Trophoblast cell (in vitro differentiated cells and primary cell): ENCODE results near the gene TMPRSS3.

Source experiments
- DNase-seq, 2 donors: peaks; one replicate each; pipeline ENCODE4 v3.0.0-alpha.2; 2016
- H2AFZ ChIP-seq: 2 replicates; pipeline ENCODE4 v1.6.1; 2013; ENCODE audit warnings: low read length, moderate library complexity, mild to moderate bottlenecking; ENCODE audit not compliant: insufficient read depth, poor library complexity
- H2AK5ac ChIP-seq: 2 replicates; pipeline ENCODE4 v1.6.1; 2013; ENCODE audit warnings: mild to moderate bottlenecking, low read length
- H2BK120ac ChIP-seq: 2 replicates; pipeline ENCODE4 v1.6.1; 2013; ENCODE audit warnings: low read length, mild to moderate bottlenecking, moderate library complexity; ENCODE audit not compliant: insufficient read depth, poor library complexity
- H2BK12ac ChIP-seq: 2 replicates; pipeline ENCODE4 v1.6.1; 2013; ENCODE audit warnings: mild to moderate bottlenecking, low read length, moderate library complexity
- H2BK5ac ChIP-seq: 2 replicates; pipeline ENCODE4 v1.6.1; 2013; ENCODE audit warnings: low read length, low read depth, moderate library complexity, mild to moderate bottlenecking; ENCODE audit not compliant: poor library complexity
- H3K14ac ChIP-seq: 2 replicates; pipeline ENCODE4 v1.6.1; 2013; ENCODE audit warnings: mild to moderate bottlenecking, low read length
- H3K18ac ChIP-seq: 2 replicates; pipeline ENCODE4 v1.6.1; 2013; ENCODE audit warnings: mild to moderate bottlenecking, low read length
- H3K23ac ChIP-seq: 2 replicates; pipeline ENCODE4 v1.6.1; 2013; ENCODE audit warnings: low read length
- H3K27ac ChIP-seq: 2 replicates; pipeline ENCODE4 v1.5.1; 2013; ENCODE audit warnings: low read depth, mild to moderate bottlenecking, inconsistent platforms, low read length, moderate library complexity
- H3K27me3 ChIP-seq: 2 replicates; pipeline ENCODE4 v1.6.1; 2013; ENCODE audit warnings: inconsistent platforms, mild to moderate bottlenecking, low read length, moderate library complexity; ENCODE audit not compliant: insufficient read depth
- H3K36me3 ChIP-seq, 2 experiments: 1 replicate in 1 of 2; 2 replicates in 1 of 2; pipeline ENCODE4 v1.6.1; 2013; ENCODE audit warnings: low read length in 2 of 2, mild to moderate bottlenecking in 2 of 2, moderate library complexity in 1 of 2; ENCODE audit not compliant: insufficient read depth in 2 of 2, control insufficient read depth in 1 of 2
- H3K4ac ChIP-seq: 2 replicates; pipeline ENCODE4 v1.6.1; 2013; ENCODE audit warnings: low read depth, mild to moderate bottlenecking, low read length, moderate library complexity
- H3K4me1 ChIP-seq, 2 experiments: 1 replicate in 1 of 2; 2 replicates in 1 of 2; pipeline ENCODE4 v1.6.1; 2013; ENCODE audit warnings: low read length in 2 of 2, mild to moderate bottlenecking in 2 of 2, moderate library complexity in 1 of 2; ENCODE audit not compliant: insufficient read depth in 2 of 2, control insufficient read depth in 1 of 2
- H3K4me2 ChIP-seq: 2 replicates; pipeline ENCODE4 v1.6.1; 2013; ENCODE audit warnings: inconsistent platforms, mild to moderate bottlenecking, low read length, moderate library complexity
- H3K4me3 ChIP-seq: 2 replicates; pipeline ENCODE4 v1.5.1; 2013; ENCODE audit warnings: mild to moderate bottlenecking, low read depth, low read length, inconsistent platforms
- H3K79me1 ChIP-seq: one replicate; pipeline ENCODE4 v1.6.1; 2013; ENCODE audit warnings: low read length
- H3K79me2 ChIP-seq: 2 replicates; pipeline ENCODE4 v1.6.1; 2013; ENCODE audit warnings: low read length, mild to moderate bottlenecking; ENCODE audit not compliant: control insufficient read depth, insufficient read depth, poor library complexity
- H3K9ac ChIP-seq: 2 replicates; pipeline ENCODE4 v1.6.1; 2013; ENCODE audit warnings: mild to moderate bottlenecking, low read length
- H3K9me3 ChIP-seq: 2 replicates; pipeline ENCODE4 v1.6.1; 2013; ENCODE audit warnings: low read depth, mild to moderate bottlenecking, control low read depth, inconsistent platforms, low read length; ENCODE audit not compliant: insufficient read depth
- H4K12ac ChIP-seq: 2 replicates; pipeline ENCODE4 v1.6.1; 2013; ENCODE audit warnings: low read depth, mild to moderate bottlenecking, low read length, moderate library complexity
- H4K8ac ChIP-seq: 2 replicates; pipeline ENCODE4 v1.6.1; 2013; ENCODE audit warnings: low read depth, mild to moderate bottlenecking, low read length, moderate library complexity
- H4K91ac ChIP-seq: one replicate; pipeline ENCODE4 v1.6.1; 2013; ENCODE audit warnings: low read depth, mild to moderate bottlenecking, low read length, moderate library complexity
- WGBS: extraction: QIAGEN DNeasy Blood & Tissue Kit; methylation state at CpG from one replicate; pipeline ENCODE4 v1.1.7; 2013; ENCODE audit warnings: missing lambda C conversion rate; ENCODE audit not compliant: insufficient read length, insufficient coverage; ENCODE audit errors: extremely low coverage; 5-methylcytosine and 5-hydroxymethylcytosine counted together

The TMPRSS3 gene

DNA sequence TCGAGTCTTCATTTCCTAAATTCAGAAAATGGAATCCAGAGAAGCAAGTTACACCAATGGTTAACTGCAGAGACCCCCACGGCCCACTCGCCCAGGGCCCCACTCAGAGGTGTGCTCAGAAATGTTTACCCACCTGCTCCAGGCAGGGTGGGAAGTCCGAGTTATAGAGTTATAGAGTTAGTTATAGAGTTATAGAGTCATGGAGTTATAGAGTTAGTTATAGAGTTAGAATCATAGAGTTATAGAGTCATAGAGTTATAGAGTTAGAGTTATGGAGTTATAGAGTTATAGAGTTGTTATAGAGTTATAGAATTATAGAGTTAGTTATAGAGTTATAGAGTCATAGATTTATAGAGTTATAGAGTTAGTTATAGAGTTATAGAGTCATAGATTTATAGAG is 39.5 kb upstream of the TMPRSS3 start:
- H4K12ac ChIP-seq = no peak overlapping the region
- no peak overlapping the region for H4K91ac ChIP-seq
- no peak overlapping the region for H4K8ac ChIP-seq
- no peak overlapping the region for H2BK120ac ChIP-seq
- H3K18ac ChIP-seq = no peak overlapping the region
- H2BK5ac ChIP-seq = no peak overlapping the region
- H3K4me2 ChIP-seq = no peak overlapping the region
- H3K9me3 ChIP-seq = peaks cover 6% of the 10 kb centered on the region
- no peak overlapping the region for H2AK5ac ChIP-seq
- H3K4ac ChIP-seq = no peak overlapping the region
- H3K23ac ChIP-seq = no peak overlapping the region
- H3K79me2 ChIP-seq = no peaks in the 10 kb centered on the region
- H3K4me3 ChIP-seq = no peak overlapping the region
- no peaks in the 10 kb centered on the region for H3K79me1 ChIP-seq
- H3K27ac ChIP-seq = no peak overlapping the region
- no peaks in the 10 kb centered on the region for H3K4me1 ChIP-seq
- WGBS = no CpG with 5 or more reads among the region's 4 CpGs
- H2AFZ ChIP-seq = no peak overlapping the region
- H2BK12ac ChIP-seq = no peak overlapping the region
- H3K9ac ChIP-seq = no peak overlapping the region
- H3K36me3 ChIP-seq = no peaks in the 10 kb centered on the region
- H3K27me3 ChIP-seq = no peaks in the 10 kb centered on the region
- no peak for DNase-seq
- H3K14ac ChIP-seq = no peak overlapping the region

DNA sequence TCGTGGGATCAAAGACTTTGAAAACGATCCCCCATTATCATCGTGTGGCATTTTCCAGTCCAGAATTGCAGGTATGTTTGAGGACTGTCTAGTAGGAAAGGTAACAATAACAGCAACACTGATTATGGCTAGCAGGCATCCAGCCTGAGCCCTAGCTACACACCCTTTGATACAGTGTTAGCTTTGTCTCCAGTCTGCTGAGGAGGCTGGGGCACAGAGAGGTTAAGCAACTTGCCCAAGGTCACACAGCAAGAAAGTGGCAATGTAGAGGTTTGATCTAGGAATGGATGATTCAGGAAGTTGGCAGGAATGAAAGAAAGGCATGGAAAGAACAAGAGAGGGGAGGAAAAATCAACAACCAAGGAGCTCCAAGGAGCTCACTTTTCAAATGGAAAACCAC is 39.0 kb upstream of the TMPRSS3 start:
- H3K27ac ChIP-seq = no peak overlapping the region
- H4K8ac ChIP-seq = no peak overlapping the region
- H3K27me3 ChIP-seq = no peaks in the 10 kb centered on the region
- no peak for DNase-seq
- H3K18ac ChIP-seq = no peak overlapping the region
- H3K9me3 ChIP-seq = peaks cover 6% of the 10 kb centered on the region
- no peak overlapping the region for H3K14ac ChIP-seq
- no peaks in the 10 kb centered on the region for H3K79me2 ChIP-seq
- no peak overlapping the region for H3K23ac ChIP-seq
- no peaks in the 10 kb centered on the region for H3K36me3 ChIP-seq
- WGBS = no CpG with 5 or more reads among the region's 3 CpGs
- no peak overlapping the region for H3K4me2 ChIP-seq
- H2BK120ac ChIP-seq = no peak overlapping the region
- H3K79me1 ChIP-seq = no peaks in the 10 kb centered on the region
- no peak overlapping the region for H2BK12ac ChIP-seq
- H4K12ac ChIP-seq = no peak overlapping the region
- H2AK5ac ChIP-seq = no peak overlapping the region
- no peak overlapping the region for H4K91ac ChIP-seq
- no peak overlapping the region for H3K4ac ChIP-seq
- H2BK5ac ChIP-seq = no peak overlapping the region
- no peaks in the 10 kb centered on the region for H3K4me1 ChIP-seq
- H2AFZ ChIP-seq = no peak overlapping the region
- no peak overlapping the region for H3K4me3 ChIP-seq
- H3K9ac ChIP-seq = no peak overlapping the region

DNA sequence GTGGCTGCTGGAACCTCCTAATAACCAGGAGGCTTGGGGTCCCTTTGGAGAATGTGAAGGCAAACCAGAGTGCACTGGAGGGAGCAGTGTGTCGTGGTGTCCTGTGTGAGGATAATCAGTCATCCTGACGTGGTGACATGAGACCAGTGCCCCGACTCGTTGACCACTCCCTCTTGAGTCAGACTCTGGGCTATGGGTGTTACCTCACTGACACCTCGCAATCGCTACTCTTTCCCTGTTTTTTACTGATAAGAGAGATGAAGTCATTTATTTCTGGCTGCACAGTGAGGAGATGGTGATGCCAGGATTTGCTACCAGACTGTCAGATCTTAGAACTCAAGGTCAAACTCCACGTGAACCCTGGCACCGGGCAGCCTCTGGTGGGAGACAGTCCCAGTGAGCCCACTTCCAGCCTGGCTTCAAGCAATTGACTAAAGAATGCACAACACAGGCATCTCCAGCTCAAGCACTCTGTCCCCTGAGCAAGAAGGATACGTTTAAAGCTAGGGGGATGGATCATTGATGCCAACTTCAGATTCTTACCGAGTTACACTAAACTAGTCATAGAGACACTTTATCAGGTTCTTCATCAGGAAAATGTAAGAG is 38.2 kb upstream of the TMPRSS3 start:
- Histone ChIP-seq H3K9ac (no peak overlapping the region), H4K91ac (no peak overlapping the region), H3K4me1 (no peaks in the 10 kb centered on the region), H3K4ac (no peak overlapping the region), H3K4me3 (no peak overlapping the region), H4K12ac (no peak overlapping the region), H3K79me1 (no peaks in the 10 kb centered on the region), H2AK5ac (no peak overlapping the region), H3K27ac (no peak overlapping the region), H4K8ac (no peak overlapping the region), H3K4me2 (no peak overlapping the region), H2BK120ac (no peak overlapping the region), H2BK12ac (no peak overlapping the region), H3K79me2 (no peaks in the 10 kb centered on the region), H3K23ac (no peak overlapping the region), H3K14ac (no peak overlapping the region), H2BK5ac (no peak overlapping the region), H3K18ac (no peak overlapping the region), H3K27me3 (no peaks in the 10 kb centered on the region), H3K9me3 (peaks cover 4% of the 10 kb centered on the region), H2AFZ (no peak overlapping the region), H3K36me3 (no peaks in the 10 kb centered on the region)
- DNase-seq = no peak
- WGBS = no CpG with 5 or more reads among the region's 10 CpGs

DNA sequence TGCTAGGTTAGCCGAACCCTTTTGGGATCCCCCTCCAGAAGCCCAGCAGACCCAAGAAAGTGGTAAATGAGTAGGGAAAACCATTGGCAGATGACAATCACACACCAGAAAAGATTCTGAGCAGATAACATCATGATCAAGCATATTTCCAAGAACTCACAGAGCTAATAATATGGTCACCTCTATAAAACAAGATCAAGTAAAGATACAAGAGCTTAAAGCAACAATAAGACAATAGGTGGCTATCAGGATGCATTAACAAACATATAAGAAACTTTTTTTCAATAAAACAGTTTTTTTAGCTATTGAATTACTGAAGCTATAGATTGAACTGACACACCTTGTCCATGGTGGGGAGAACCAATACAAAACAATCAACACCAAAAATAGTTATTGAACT is 36.8 kb upstream of the TMPRSS3 start:
- Histone ChIP-seq H3K4me1 (no peaks in the 10 kb centered on the region), H2AFZ (no peak overlapping the region), H3K4ac (no peak overlapping the region), H3K4me3 (no peak overlapping the region), H3K14ac (no peak overlapping the region), H3K27ac (no peak overlapping the region), H2BK120ac (no peak overlapping the region), H3K9me3 (peaks cover 3% of the 10 kb centered on the region), H3K79me2 (no peaks in the 10 kb centered on the region), H3K23ac (no peak overlapping the region), H3K18ac (no peak overlapping the region), H4K91ac (no peak overlapping the region), H2BK5ac (no peak overlapping the region), H2AK5ac (no peak overlapping the region), H3K4me2 (no peak overlapping the region), H4K12ac (no peak overlapping the region), H2BK12ac (no peak overlapping the region), H3K36me3 (no peaks in the 10 kb centered on the region), H3K27me3 (no peaks in the 10 kb centered on the region), H3K79me1 (no peaks in the 10 kb centered on the region), H4K8ac (no peak overlapping the region), H3K9ac (no peak overlapping the region)
- no peak for DNase-seq
- no CpG with 5 or more reads among the region's 1 CpG for WGBS
